BE2C (cell line): ENCODE measurements around the gene ANK3.

Source experiments
- DNase-seq: peaks from one replicate; pipeline ENCODE4 v3.0.0-alpha.2; 2020
- H3K27me3 ChIP-seq: fragments of 250-450 bp; sonication (Bioruptor Pico); 2 replicates; pipeline ENCODE4 v1.5.1; 2020; ENCODE audit warnings: mild to moderate bottlenecking
- H3K36me3 ChIP-seq: fragments of 250-450 bp; sonication (Bioruptor Pico); 2 replicates; pipeline ENCODE4 v1.5.1; 2020; ENCODE audit warnings: mild to moderate bottlenecking
- H3K4me1 ChIP-seq: fragments of 250-450 bp; sonication (Bioruptor Pico); 2 replicates; pipeline ENCODE4 v1.5.1; 2020
- H3K4me3 ChIP-seq: 2 replicates; pipeline ENCODE4 v1.5.1; 2011; ENCODE audit warnings: low read depth, low read length
- H3K9me3 ChIP-seq: fragments of 250-450 bp; sonication (Bioruptor Pico); 2 replicates; pipeline ENCODE4 v1.5.1; 2020
- CTCF ChIP-seq: IDR thresholded peaks from 2 replicates; pipeline ENCODE4 v1.5.1; 2012; ENCODE audit warnings: mild to moderate bottlenecking, low read depth, low read length

The ANK3 gene

GRCh38 chr10:60239228-60239627 lies 150.4 kb downstream of the ANK3 start:
- Histone ChIP-seq H3K9me3 (no peaks in the 10 kb centered on the region), H3K36me3 (no peaks in the 10 kb centered on the region), H3K4me3 (no peak overlapping the region), H3K4me1 (no peaks in the 10 kb centered on the region), H3K27me3 (no peaks in the 10 kb centered on the region)
- DNase-seq, result no peak
- no peak for TF ChIP-seq CTCF

GRCh38 chr10:60238759-60239100 lies 150.9 kb downstream of the ANK3 start:
- Histone ChIP-seq H3K27me3 (no peaks in the 10 kb centered on the region), H3K4me1 (no peaks in the 10 kb centered on the region), H3K36me3 (no peaks in the 10 kb centered on the region), H3K9me3 (no peaks in the 10 kb centered on the region), H3K4me3 (no peak overlapping the region)
- TF ChIP-seq CTCF, result no peak
- DNase-seq, result no peak

- Histone ChIP-seq H3K4me3 (no peak overlapping the region), H3K27me3 (no peaks in the 10 kb centered on the region), H3K4me1 (no peaks in the 10 kb centered on the region), H3K9me3 (no peaks in the 10 kb centered on the region), H3K36me3 (no peaks in the 10 kb centered on the region)
- peak; percentile 50 for TF ChIP-seq CTCF
- DNase-seq, result peak; percentile 18
Observed at GRCh38 chr10:60237977-60238758, 151.5 kb downstream of the ANK3 start.

GRCh38 chr10:60236869-60237524 lies 152.7 kb downstream of the ANK3 start:
- no peaks in the 10 kb centered on the region for H3K9me3 ChIP-seq
- no peaks in the 10 kb centered on the region for H3K27me3 ChIP-seq
- no peak for TF ChIP-seq CTCF
- DNase-seq, result no peak
- no peaks in the 10 kb centered on the region for H3K36me3 ChIP-seq
- H3K4me1 ChIP-seq, result no peaks in the 10 kb centered on the region
- no peak overlapping the region for H3K4me3 ChIP-seq

- H3K27me3 ChIP-seq, result no peaks in the 10 kb centered on the region
Observed at GRCh38 chr10:60235001-60235400, 154.7 kb downstream of the ANK3 start.

More at GRCh38 chr10:60235001-60235400, 154.7 kb downstream of the ANK3 start:
- Histone ChIP-seq H3K4me1 (no peaks in the 10 kb centered on the region), H3K9me3 (no peaks in the 10 kb centered on the region), H3K36me3 (no peaks in the 10 kb centered on the region), H3K4me3 (no peak overlapping the region)
- DNase-seq, result no peak
- no peak for TF ChIP-seq CTCF
